ENCODE results near the gene MEGF11. TPM values are rescaled to one million over a fixed set of nuclear protein-coding genes. Genes with fewer than 3 reads are reported as not detected.

MEGF11 gene
- total RNA-seq, 4 donors from 2014 or later, result 0.87 to 7.3 (median 4.9) TPM

GRCh38 chr15:65993762-65994161, 259.8 kb downstream of the MEGF11 start:
- H3K4me3 ChIP-seq, result no peak overlapping the region
- H3K9me3 ChIP-seq, result no peaks in the 10 kb centered on the region
- H3K27ac ChIP-seq, result no peak overlapping the region
- H3K27me3 ChIP-seq, result peaks cover 0 to 41% of the 10 kb centered on the region in 2 donors
- no peaks in the 10 kb centered on the region for H3K4me1 ChIP-seq
- no peak for DNase-seq (ENCODE audit: low spot score in 2 of 2)
- H3K36me3 ChIP-seq, result no peaks in the 10 kb centered on the region
- 52 to 53% methylated on average over 7 of the region's 7 CpGs for WGBS, 2 donors
- TF ChIP-seq POLR2A (IDR thresholded peaks at IDR 0.05) (no peak), EP300 (IDR thresholded peaks at IDR 0.05) (no peak), CTCF (IDR thresholded peaks at IDR 0.05) (no peak)

- TF ChIP-seq POLR2A (IDR thresholded peaks at IDR 0.05) (no peak), EP300 (IDR thresholded peaks at IDR 0.05) (no peak), CTCF (IDR thresholded peaks at IDR 0.05) (no peak)
- Histone ChIP-seq H3K36me3 (no peaks in the 10 kb centered on the region), H3K4me1 (no peaks in the 10 kb centered on the region), H3K27ac (no peak overlapping the region), H3K9me3 (no peaks in the 10 kb centered on the region), H3K27me3 (peaks cover 0 to 43% of the 10 kb centered on the region in 2 donors), H3K4me3 (no peak overlapping the region)
- DNase-seq (ENCODE audit: low spot score in 2 of 2), result no peak
- WGBS, 2 donors, result 18 to 26% methylated on average over 5 of the region's 5 CpGs
Observed at GRCh38 chr15:65993236-65993635, 260.3 kb downstream of the MEGF11 start.

GRCh38 chr15:65991721-65992483, 261.6 kb downstream of the MEGF11 start:
- Histone ChIP-seq H3K9me3 (no peaks in the 10 kb centered on the region), H3K4me3 (no peak overlapping the region), H3K4me1 (no peaks in the 10 kb centered on the region), H3K36me3 (no peaks in the 10 kb centered on the region), H3K27ac (no peak overlapping the region), H3K27me3 (peaks cover 0 to 47% of the 10 kb centered on the region in 2 donors)
- 52 to 59% methylated on average over 10 of the region's 10 CpGs for WGBS, 2 donors
- TF ChIP-seq EP300 (IDR thresholded peaks at IDR 0.05), result no peak
- TF ChIP-seq POLR2A (IDR thresholded peaks at IDR 0.05), result no peak
- TF ChIP-seq CTCF (IDR thresholded peaks at IDR 0.05), result no peak
- DNase-seq (ENCODE audit: low spot score in 2 of 2), result no peak

GRCh38 chr15:65990298-65990981, 263.1 kb downstream of the MEGF11 start:
- H3K4me3 ChIP-seq, result no peak overlapping the region
- WGBS, 2 donors, result 68 to 81% methylated on average over 5 of the region's 5 CpGs
- H3K36me3 ChIP-seq, result no peaks in the 10 kb centered on the region
- H3K27ac ChIP-seq, result no peak overlapping the region
- no peaks in the 10 kb centered on the region for H3K4me1 ChIP-seq
- no peak for TF ChIP-seq CTCF (IDR thresholded peaks at IDR 0.05)
- no peaks in the 10 kb centered on the region for H3K9me3 ChIP-seq
- no peak for DNase-seq (ENCODE audit: low spot score in 2 of 2)
- peaks cover 0 to 59% of the 10 kb centered on the region in 2 donors for H3K27me3 ChIP-seq

GRCh38 chr15:65987100-65987499, 266.4 kb downstream of the MEGF11 start:
- whole genome bisulfite sequencing, 2 donors, result 55 to 65% methylated on average over 5 of the region's 5 CpGs

More at GRCh38 chr15:65987100-65987499, 266.4 kb downstream of the MEGF11 start:
- peaks cover 0 to 69% of the 10 kb centered on the region in 2 donors for H3K27me3 ChIP-seq
- H3K4me3 ChIP-seq, result no peak overlapping the region
- H3K9me3 ChIP-seq, result no peaks in the 10 kb centered on the region
- no peak for DNase-seq (ENCODE audit: low spot score in 2 of 2)
- no peaks in the 10 kb centered on the region for H3K36me3 ChIP-seq
- peaks cover 0 to 7% (median 3%) of the 10 kb centered on the region in 4 donors for H3K4me1 ChIP-seq
- TF ChIP-seq CTCF (IDR thresholded peaks at IDR 0.05) (no peak), POLR2A (IDR thresholded peaks at IDR 0.05) (no peak), EP300 (IDR thresholded peaks at IDR 0.05) (no peak)
- H3K27ac ChIP-seq, result no peak overlapping the region
